HG03565 (cell line): ENCODE results near the gene MCRIP2.
A peak's percentile ranks its signal among the peaks of the same experiment; 100 is the strongest.

Experiments
- ATAC-seq: cut with Tn5 transposase; IDR thresholded peaks from one replicate; pipeline ENCODE4 v1.9.1; 2021; ENCODE audit warnings: mild to moderate bottlenecking, moderate library complexity; ENCODE audit not compliant: unreplicated experiment

Gene MCRIP2

DNA sequence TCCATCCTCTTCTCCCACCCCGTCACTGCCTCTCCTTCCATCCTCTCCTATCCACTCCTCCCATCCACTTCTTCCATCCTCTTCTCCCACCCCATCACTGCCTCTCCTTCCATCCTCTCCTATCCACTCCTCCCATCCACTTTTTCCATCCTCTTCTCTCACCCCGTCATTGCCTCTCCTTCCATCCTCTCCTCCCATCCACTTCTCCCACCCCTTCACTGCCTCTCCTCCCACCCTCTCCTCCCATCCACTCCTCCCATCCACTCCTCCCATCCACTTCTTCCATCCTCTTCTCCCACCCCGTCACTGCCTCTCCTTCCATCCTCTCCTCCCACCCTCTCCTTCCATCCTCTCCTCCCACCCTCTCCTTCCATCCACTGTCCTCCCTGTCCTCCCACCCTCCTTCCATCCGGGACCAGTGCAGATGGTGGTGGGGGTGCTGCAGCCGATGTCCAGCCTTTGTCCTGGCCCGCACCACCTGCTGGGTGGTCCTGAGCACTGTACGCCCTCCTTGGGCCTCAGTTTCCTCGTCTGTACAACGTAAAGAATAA is 9.7 kb upstream of the MCRIP2 start:
- ATAC-seq, result no peak

DNA sequence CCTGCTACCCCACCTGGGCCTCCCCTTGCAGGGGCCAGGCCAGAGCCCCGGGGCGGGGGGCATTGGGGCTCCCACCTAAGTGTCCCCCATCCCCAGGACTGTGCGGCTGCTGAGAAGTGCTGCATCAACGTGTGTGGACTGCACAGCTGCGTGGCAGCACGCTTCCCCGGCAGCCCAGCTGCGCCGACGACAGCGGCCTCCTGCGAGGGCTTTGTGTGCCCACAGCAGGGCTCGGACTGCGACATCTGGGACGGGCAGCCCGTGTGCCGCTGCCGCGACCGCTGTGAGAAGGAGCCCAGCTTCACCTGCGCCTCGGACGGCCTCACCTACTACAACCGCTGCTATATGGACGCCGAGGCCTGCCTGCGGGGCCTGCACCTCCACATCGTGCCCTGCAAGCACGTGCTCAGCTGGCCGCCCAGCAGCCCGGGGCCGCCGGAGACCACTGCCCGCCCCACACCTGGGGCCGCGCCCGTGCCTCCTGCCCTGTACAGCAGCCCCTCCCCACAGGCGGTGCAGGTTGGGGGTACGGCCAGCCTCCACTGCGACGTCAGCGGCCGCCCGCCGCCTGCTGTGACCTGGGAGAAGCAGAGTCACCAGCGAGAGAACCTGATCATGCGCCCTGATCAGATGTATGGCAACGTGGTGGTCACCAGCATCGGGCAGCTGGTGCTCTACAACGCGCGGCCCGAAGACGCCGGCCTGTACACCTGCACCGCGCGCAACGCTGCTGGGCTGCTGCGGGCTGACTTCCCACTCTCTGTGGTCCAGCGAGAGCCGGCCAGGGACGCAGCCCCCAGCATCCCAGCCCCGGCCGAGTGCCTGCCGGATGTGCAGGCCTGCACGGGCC is 8.9 kb upstream of the MCRIP2 start:
- no peak for ATAC-seq

- ATAC-seq, result no peak
Observed at GRCh38 chr16:633336-634050, 8.1 kb upstream of the MCRIP2 start.

DNA sequence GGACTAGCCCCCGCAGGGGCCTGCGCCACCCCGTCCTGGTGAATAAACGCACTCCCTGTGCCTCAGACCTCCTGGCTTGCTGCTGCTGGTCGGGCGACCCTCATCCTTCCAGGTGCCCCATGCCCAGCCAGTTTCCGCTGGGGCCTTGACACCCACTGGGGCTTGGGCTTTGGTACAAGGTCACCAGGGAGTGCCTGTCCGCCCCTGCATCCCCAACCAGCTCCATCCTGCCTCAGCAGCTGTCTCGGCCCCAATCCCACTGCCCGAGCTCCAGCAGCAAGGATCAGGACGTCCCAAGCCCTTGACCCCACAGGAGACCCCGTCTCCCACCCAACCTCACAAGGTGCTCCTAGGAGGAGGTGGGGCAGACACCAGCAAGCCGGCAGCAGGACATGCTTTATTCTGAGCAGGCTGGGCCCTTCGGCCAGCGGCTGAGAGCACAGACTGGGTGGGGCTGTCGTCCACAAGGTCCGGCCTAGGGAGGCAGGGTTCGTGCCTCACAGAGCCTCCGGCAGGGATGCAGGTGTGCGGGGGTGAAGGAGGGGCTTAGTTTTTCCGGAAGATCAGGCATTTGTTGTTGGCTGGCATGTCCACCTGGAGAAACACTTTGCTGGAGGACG is 7.5 kb upstream of the MCRIP2 start:
- no peak for ATAC-seq

GRCh38 chr16:634996-635395 is 6.6 kb upstream of the MCRIP2 start:
- no peak for ATAC-seq

- peak; percentile 1 for ATAC-seq
Observed at GRCh38 chr16:635573-636205, 5.9 kb upstream of the MCRIP2 start.

DNA sequence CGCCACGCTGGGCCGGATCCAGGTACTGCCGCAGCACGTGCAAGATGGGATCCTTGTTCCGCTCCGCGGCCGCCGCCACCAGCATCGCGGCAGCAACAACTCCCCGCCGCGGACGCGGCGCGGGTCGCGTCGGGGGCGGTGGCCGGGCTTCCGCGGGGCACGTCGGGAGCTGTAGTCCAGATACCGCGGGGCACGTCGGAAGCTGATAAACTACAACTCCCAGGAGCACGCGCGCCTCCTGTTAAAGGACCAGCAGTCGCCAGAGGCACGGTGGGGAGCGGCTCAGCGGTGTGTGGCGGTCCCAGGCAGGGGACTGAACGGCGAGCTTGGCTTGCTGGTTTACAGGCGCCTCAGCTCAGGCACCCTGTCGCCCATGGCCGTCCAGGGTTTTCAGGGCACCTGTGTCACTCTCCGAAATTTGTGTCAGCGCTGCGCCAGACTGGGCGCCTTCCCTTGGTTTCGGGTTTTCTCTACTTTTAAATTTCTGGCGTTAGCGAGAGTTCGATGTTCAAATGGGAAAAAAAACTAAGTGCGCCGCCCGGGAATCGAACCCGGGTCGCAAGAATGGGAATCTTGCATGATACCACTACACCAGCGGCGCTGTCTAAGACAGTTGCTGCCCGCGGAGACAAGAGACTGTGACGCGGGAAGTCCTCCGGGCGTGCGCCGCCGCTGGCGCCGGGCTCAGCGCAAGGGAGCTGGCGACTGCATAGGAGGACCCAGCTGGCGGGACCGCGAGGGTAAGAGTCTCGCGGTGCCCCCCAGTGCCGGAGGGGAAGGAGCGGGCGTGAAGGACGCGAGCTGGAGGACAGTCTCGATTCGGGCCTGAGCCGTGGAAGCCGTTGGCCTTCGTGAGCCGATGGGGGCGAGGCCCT is 5.2 kb upstream of the MCRIP2 start, which contains the start of gene METTL26:
Gene METTL26 (minus strand): TSS at position 100 of the 875 bp plus-strand sequence. CDS start 15 bp downstream, at position 85.
- peak; percentile 53 for ATAC-seq

GRCh38 chr16:637081-638018 is 4.3 kb upstream of the MCRIP2 start:
- no peak for ATAC-seq

DNA sequence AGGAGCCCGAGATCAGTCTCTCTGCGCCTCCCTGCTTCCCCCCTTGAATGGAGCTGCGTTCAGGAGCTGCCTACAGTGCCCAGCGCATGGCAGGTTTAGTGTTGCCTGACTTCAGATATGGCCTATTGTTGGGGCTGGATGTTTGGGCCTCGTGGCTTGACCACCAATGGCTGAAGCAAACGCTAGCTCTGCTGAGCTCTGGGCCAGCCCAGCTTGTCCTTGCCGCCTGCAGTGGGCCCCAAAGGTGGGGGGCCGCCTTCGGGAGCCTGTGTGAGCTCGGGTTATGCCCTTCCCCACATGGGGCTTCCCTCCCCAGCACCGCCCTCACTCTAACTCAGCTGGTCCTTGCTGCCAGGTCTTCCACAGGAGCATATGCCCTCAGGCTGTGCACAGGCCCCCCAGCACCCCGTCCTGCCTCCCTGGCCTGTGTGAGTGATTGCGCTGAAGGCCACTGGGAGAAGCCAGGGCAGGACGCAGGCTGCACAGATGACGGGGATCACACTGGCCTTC is 3.5 kb upstream of the MCRIP2 start:
- no peak for ATAC-seq

DNA sequence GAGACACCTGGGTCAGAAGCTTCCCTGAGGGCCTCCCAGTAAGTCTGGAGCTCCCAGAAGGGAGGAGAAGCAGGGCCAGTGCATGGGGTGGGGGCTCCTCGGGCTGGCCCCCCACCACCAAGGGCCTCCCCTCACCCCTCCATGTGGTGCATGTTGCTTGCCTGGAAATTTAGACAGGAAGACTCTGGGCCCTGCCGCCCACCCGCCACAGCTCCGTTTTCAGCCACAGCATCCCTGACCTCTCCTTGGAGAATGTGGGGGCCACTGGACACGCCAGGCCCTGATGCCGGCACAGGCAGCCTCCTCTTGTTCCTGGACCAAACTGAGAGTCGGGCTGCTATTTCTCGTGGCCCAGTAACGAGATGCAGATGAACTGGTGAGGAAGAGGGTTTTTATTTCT is 2.8 kb upstream of the MCRIP2 start:
- ATAC-seq, result no peak

- ATAC-seq, result no peak
Observed at GRCh38 chr16:640614-641013, 1.0 kb upstream of the MCRIP2 start.

DNA sequence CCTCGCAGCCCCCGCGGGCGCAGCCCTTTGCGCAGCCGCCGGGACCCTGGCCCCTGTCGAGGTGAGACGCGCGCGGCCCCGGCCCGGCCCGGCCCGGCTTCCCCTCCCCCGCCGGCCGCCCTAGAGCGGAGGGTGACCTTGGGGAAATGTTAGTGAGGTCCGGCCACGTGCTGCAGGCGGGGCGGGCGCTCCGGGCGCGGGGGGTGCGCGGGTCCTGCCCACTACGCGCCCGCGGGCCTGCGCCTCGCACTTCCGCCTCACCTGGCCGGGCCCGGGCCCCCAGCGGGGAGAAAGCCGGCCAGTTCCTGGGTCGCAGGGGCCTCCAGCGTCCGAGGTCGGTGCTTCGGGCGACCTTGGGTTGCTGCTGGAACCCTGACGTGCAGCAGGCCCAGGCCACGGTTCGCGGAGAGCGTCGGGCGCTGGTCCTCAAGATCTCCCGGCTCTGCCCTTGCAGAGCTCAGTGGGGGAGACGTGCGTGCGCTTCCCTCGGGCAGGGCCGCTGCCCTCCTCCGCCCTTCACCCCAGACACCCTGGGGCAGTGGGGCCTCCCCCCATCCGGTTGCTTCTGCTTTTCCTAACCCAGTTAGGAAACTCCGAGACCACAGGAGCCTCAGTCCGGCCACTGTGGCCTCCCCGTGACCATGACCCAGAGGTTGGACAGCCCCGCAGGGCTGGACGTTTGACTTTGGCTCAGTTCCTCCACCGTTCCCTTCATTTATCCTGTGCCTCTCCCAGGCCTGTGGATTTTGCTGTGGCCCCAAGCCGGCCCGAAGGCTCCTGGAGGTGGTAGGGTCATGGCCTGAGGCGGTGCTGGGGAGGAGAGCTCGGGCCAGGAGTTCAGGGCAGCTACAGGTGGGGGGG is 791 bp downstream of the MCRIP2 start:
- ATAC-seq, result peak; percentile 24

- no peak for ATAC-seq
Observed at GRCh38 chr16:643050-643368, 1.4 kb downstream of the MCRIP2 start.

GRCh38 chr16:644556-644955 is 2.9 kb downstream of the MCRIP2 start:
- ATAC-seq, result no peak

DNA sequence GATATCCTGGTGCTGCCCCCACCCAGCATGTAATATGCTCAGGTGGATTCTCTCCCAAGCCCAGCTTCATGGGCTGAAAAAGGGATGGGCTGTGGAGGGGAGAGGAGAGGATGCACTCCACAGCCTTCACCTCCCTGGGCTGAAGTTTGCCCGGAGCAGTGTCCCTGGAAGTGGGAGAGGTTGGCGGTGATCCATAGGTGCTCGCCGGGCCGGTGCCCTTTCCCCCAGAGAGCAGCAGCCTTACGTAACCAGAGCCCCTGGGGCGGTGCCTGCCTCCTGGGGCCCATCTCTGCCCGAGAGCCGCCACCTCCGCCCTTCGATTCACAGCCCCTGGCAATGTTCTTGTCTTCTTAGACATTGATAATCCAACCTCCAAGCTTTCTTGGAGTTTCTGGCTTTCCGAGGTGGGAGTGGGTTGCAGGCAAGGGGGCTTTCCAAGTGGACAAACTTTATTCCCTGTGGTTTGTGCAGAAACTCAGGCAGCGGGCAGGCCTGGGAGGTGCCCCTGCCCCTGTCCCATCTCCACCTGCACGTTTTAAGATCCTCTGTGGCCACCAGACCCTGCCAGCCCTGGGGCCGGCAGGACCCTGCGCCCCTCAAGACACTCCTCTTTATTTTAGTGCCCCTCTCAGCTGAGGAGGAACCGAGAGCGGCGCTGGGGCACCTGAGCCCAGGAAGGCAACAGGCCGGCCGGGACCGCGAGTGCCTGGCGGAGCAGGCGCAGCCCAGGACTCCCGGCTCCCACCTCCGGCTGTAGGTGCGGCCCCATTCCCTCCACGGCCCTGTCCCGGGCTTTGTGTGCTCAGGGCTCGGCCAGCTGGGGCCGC is 4.4 kb downstream of the MCRIP2 start:
- no peak for ATAC-seq

DNA sequence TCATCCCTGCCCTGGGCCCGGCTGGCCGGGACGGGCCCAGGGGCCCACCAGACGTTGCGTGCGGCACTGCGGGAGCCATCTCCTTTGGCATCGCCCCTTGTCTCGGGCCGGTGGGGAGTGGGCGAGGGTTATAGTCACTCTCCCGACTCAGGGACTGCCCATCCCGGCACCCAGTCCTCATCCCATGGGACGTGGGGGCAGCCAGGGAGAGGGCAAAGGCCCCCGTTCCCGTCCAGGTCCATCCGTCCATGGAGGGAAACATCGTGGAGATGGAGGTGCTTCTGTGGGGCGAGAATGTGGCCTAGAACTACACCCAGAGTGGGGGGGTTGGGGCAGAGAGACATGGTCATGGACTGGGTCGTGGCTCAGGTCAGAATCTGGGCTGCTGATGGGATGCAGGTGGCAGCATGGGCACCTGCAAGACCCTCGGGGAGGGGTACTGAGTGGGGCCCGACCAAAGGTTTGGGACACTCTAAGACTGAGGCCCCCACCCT is 5.1 kb downstream of the MCRIP2 start:
- no peak for ATAC-seq
